ENCODE results near the gene SIK3.

SIK3 gene

GRCh38 chr11:117020287-117020686 is 77.9 kb downstream of the SIK3 start:
- no peak overlapping the region for H3K27ac ChIP-seq
- TF ChIP-seq CTCF (IDR thresholded peaks at IDR 0.05) (no peak), ZFX (IDR thresholded peaks at IDR 0.05; ENCODE audit: borderline replicate concordance) (no peak)

GRCh38 chr11:117019871-117020270 is 78.4 kb downstream of the SIK3 start:
- no peak for TF ChIP-seq ZFX (IDR thresholded peaks at IDR 0.05; ENCODE audit: borderline replicate concordance)
- no peak for TF ChIP-seq CTCF (IDR thresholded peaks at IDR 0.05)
- H3K27ac ChIP-seq = no peak overlapping the region

- no peak overlapping the region for H3K27ac ChIP-seq
- TF ChIP-seq CTCF (IDR thresholded peaks at IDR 0.05) (no peak), ZFX (IDR thresholded peaks at IDR 0.05; ENCODE audit: borderline replicate concordance) (no peak)
These were observed 80.8 kb downstream of the SIK3 start for GRCh38 chr11:117017456-117017855.

GRCh38 chr11:117016747-117017146 is 81.5 kb downstream of the SIK3 start:
- H3K27ac ChIP-seq = no peak overlapping the region
- no peak for TF ChIP-seq CTCF (IDR thresholded peaks at IDR 0.05)
- TF ChIP-seq ZFX (IDR thresholded peaks at IDR 0.05; ENCODE audit: borderline replicate concordance) = no peak

- TF ChIP-seq CTCF (IDR thresholded peaks at IDR 0.05) (no peak), ZFX (IDR thresholded peaks at IDR 0.05; ENCODE audit: borderline replicate concordance) (no peak)
- H3K27ac ChIP-seq = no peak overlapping the region
These were observed 82.0 kb downstream of the SIK3 start for GRCh38 chr11:117016246-117016645.

- TF ChIP-seq CTCF (IDR thresholded peaks at IDR 0.05) (no peak), ZFX (IDR thresholded peaks at IDR 0.05; ENCODE audit: borderline replicate concordance) (no peak)
- H3K27ac ChIP-seq = no peak overlapping the region
These were observed 86.7 kb downstream of the SIK3 start for GRCh38 chr11:117011541-117011898.

- TF ChIP-seq CTCF (IDR thresholded peaks at IDR 0.05) = no peak
- no peak for TF ChIP-seq ZFX (IDR thresholded peaks at IDR 0.05; ENCODE audit: borderline replicate concordance)
- H3K27ac ChIP-seq = no peak overlapping the region
These were observed 87.3 kb downstream of the SIK3 start for GRCh38 chr11:117010808-117011540.
